HepG2 (cell line): Measurements from ENCODE around the gene SPG7. TPM values are rescaled to one million over a fixed set of nuclear protein-coding genes. Genes with fewer than 3 reads are reported as not detected.
A peak's percentile ranks its signal among the peaks of the same experiment; 100 is the strongest.

Experiments
- CREBL2 ChIP-seq: sonication (generic); formaldehyde crosslinking; IDR thresholded peaks from 2 replicates; pipeline ENCODE4 v1.8.1; 2023; ENCODE audit warnings: missing genetic modification reagents, mild to moderate bottlenecking, borderline replicate concordance
- CREM ChIP-seq, 2 experiments: sonication (generic) in 1 of 2; formaldehyde crosslinking in 1 of 2; IDR thresholded peaks; 2 replicates each; pipeline versions ENCODE4 v1.4.0 to v1.6.1; 2016 to 2020; ENCODE audit warnings: antibody characterized with exemption in 1 of 2, mild to moderate bottlenecking in 1 of 2, missing genetic modification reagents in 1 of 2
- MTA1 ChIP-seq: sonication (generic); formaldehyde crosslinking; IDR thresholded peaks from 2 replicates; pipeline ENCODE4 v1.4.0; 2020; ENCODE audit warnings: missing genetic modification reagents, mild to moderate bottlenecking, borderline replicate concordance
- MTA3 ChIP-seq: sonication (generic); formaldehyde crosslinking; IDR thresholded peaks from 2 replicates; pipeline ENCODE4 v1.4.0; 2020; ENCODE audit warnings: missing genetic modification reagents
- NCOA5 ChIP-seq: sonication (generic); formaldehyde crosslinking; IDR thresholded peaks from 2 replicates; pipeline ENCODE4 v1.4.0; 2020; ENCODE audit warnings: missing genetic modification reagents
- PAWR ChIP-seq: sonication (generic); formaldehyde crosslinking; IDR thresholded peaks from 2 replicates; pipeline ENCODE4 v1.4.0; 2020; ENCODE audit warnings: missing genetic modification reagents, mild to moderate bottlenecking, borderline replicate concordance
- SPEN ChIP-seq: sonication (generic); formaldehyde crosslinking; IDR thresholded peaks from 2 replicates; pipeline ENCODE4 v1.5.1; 2020; ENCODE audit warnings: low read depth, mild to moderate bottlenecking, missing genetic modification reagents
- SYNCRIP ChIP-seq: fragments of 200-400 bp; formaldehyde crosslinking; IDR thresholded peaks from 2 replicates; pipeline ENCODE4 v1.6.1; 2018; ENCODE audit warnings: mild to moderate bottlenecking, low read depth, low read length; ENCODE audit not compliant: insufficient read depth
- ZBTB34 ChIP-seq: sonication (generic); formaldehyde crosslinking; IDR thresholded peaks from 2 replicates; pipeline ENCODE4 v1.8.0; 2022; ENCODE audit warnings: mild to moderate bottlenecking, missing genetic modification reagents
- ZBTB39 ChIP-seq: sonication (generic); formaldehyde crosslinking; IDR thresholded peaks from 2 replicates; pipeline ENCODE4 v1.5.0; 2020; ENCODE audit warnings: missing genetic modification reagents
- ZFP1 ChIP-seq: IDR thresholded peaks from 2 replicates; pipeline ENCODE4 v1.6.1; 2016
- ZNF44 ChIP-seq: sonication (generic); formaldehyde crosslinking; IDR thresholded peaks from 2 replicates; pipeline ENCODE4 v1.5.1; 2020; ENCODE audit warnings: mild to moderate bottlenecking, missing genetic modification reagents
- polyA plus RNA-seq, 8 experiments: library from polyadenylated mRNA; depleted of rRNA in 3 of 8; stranded (reverse) in 7 of 8; unstranded in 1 of 8; fragments of >200 nt; fragmentation: Illumina TruSeq in 4 of 8; extraction: Trizol in 4 of 8; gene quantifications; 2 replicates each; pipeline versions ENCODE4 v1.2.1 to v1.2.3, GENCODE V29; 2011 to 2016; ENCODE audit warnings: low read depth in 4 of 8, missing spikeins in 1 of 8, mixed read lengths in 1 of 8; ENCODE audit not compliant: insufficient read depth in 1 of 8
- total RNA-seq, 5 experiments: library from RNA; depleted of rRNA; stranded (reverse); fragments of >200 nt; fragmentation: Illumina TruSeq; extraction: Trizol; gene quantifications; 2 replicates each; pipeline ENCODE4 v1.2.3, GENCODE V29; 2016; ENCODE audit warnings: low read depth in 1 of 5
- TF ChIP-seq, protein P1 (sequence below): sonication (generic); formaldehyde crosslinking; IDR thresholded peaks from 2 replicates; pipeline ENCODE4 v1.5.0; 2020; ENCODE audit warnings: missing genetic modification reagents, mild to moderate bottlenecking, borderline replicate concordance
- TF ChIP-seq, protein P2 (sequence below): sonication (generic); formaldehyde crosslinking; IDR thresholded peaks from one replicate; pipeline ENCODE4 v1.5.1; 2020; ENCODE audit warnings: mild to moderate bottlenecking, missing genetic modification reagents; ENCODE audit errors: not compliant biosample characterization

SPG7 gene
- total and polyA plus RNA-seq, 2 of the 13 experiments (the other 11 are each of a cell fraction or from before 2014, with no cell fraction given), result 66.0 to 136 TPM

GRCh38 chr16:89560378-89561141, 52.4 kb downstream of the SPG7 start, which contains the start of gene RPL13 (continued):
- TF ChIP-seq MTA1 (CRISPR knock-in tag) (peak; percentile 21; the same call in 1 of the 2 replicates), CREBL2 (peak; percentile 72; the same call in 1 of the 2 replicates), SYNCRIP (no peak), SPEN (peak; percentile 100), MTA3 (CRISPR knock-in tag) (0 out of 2 replicates have a peak, but pooled peaks have one; percentile 63), CREM (IDR thresholded peaks at IDR 0.05) (peak; percentile 96), CREM (CRISPR knock-in tag; IDR thresholded peaks at IDR 0.05) (peak; percentile 36; the same call in 1 of the 2 replicates), ZNF44 (CRISPR knock-in tag) (peak; percentile 89), NCOA5 (CRISPR knock-in tag) (peak; percentile 80), ZBTB34 (CRISPR knock-in tag) (0 out of 2 replicates have a peak, but pooled peaks have one; percentile 35), ZBTB39 (CRISPR knock-in tag) (0 out of 2 replicates have a peak, but pooled peaks have one; percentile 61), PAWR (CRISPR knock-in tag) (no peak), ZFP1 (CRISPR knock-in tag) (no peak)
- TF ChIP-seq, protein P1, sequence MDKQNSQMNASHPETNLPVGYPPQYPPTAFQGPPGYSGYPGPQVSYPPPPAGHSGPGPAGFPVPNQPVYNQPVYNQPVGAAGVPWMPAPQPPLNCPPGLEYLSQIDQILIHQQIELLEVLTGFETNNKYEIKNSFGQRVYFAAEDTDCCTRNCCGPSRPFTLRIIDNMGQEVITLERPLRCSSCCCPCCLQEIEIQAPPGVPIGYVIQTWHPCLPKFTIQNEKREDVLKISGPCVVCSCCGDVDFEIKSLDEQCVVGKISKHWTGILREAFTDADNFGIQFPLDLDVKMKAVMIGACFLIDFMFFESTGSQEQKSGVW (CRISPR knock-in tag), result no peak; the same call in 1 of the 2 replicates
- TF ChIP-seq, protein P2, sequence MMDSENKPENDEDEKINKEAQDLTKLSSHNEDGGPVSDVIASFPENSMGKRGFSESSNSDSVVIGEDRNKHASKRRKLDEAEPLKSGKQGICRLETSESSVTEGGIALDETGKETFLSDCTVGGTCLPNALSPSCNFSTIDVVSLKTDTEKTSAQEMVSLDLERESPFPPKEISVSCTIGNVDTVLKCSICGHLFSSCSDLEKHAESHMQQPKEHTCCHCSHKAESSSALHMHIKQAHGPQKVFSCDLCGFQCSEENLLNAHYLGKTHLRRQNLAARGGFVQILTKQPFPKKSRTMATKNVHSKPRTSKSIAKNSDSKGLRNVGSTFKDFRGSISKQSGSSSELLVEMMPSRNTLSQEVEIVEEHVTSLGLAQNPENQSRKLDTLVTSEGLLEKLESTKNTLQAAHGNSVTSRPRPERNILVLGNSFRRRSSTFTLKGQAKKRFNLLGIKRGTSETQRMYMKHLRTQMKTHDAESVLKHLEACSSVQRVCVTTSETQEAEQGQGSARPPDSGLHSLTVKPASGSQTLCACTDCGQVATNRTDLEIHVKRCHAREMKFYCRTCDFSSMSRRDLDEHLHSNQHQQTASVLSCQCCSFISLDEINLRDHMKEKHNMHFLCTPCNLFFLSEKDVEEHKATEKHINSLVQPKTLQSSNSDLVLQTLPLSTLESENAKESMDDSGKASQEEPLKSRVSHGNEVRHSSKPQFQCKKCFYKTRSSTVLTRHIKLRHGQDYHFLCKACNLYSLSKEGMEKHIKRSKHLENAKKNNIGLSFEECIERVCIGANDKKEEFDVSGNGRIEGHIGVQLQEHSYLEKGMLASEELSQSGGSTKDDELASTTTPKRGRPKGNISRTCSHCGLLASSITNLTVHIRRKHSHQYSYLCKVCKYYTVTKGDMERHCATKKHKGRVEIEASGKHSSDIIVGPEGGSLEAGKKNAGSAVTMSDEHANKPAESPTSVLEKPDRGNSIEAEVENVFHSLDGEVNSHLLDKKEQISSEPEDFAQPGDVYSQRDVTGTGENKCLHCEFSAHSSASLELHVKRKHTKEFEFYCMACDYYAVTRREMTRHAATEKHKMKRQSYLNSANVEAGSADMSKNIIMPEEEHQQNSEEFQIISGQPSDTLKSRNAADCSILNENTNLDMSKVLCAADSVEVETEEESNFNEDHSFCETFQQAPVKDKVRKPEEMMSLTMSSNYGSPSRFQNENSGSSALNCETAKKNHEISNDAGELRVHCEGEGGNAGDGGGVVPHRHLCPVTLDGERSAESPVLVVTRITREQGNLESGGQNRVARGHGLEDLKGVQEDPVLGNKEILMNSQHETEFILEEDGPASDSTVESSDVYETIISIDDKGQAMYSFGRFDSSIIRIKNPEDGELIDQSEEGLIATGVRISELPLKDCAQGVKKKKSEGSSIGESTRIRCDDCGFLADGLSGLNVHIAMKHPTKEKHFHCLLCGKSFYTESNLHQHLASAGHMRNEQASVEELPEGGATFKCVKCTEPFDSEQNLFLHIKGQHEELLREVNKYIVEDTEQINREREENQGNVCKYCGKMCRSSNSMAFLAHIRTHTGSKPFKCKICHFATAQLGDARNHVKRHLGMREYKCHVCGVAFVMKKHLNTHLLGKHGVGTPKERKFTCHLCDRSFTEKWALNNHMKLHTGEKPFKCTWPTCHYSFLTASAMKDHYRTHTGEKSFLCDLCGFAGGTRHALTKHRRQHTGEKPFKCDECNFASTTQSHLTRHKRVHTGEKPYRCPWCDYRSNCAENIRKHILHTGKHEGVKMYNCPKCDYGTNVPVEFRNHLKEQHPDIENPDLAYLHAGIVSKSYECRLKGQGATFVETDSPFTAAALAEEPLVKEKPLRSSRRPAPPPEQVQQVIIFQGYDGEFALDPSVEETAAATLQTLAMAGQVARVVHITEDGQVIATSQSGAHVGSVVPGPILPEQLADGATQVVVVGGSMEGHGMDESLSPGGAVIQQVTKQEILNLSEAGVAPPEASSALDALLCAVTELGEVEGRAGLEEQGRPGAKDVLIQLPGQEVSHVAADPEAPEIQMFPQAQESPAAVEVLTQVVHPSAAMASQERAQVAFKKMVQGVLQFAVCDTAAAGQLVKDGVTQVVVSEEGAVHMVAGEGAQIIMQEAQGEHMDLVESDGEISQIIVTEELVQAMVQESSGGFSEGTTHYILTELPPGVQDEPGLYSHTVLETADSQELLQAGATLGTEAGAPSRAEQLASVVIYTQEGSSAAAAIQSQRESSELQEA, result peak; percentile 96
